Stromal cell of bone marrow (primary cell): ENCODE results near the gene PNLIPRP3.
A peak's percentile ranks its signal among the peaks of the same experiment; 100 is the strongest.
"Not testable (repeated sequence)": the region's sequence is repeated elsewhere in the genome, so short reads cannot be mapped to it uniquely, and the experiment has no call there.

Experiments
- DNase-seq: peaks from one replicate; pipeline ENCODE4 v3.0.0-alpha.2; 2012; ENCODE audit warnings: low read depth

Gene PNLIPRP3

DNA sequence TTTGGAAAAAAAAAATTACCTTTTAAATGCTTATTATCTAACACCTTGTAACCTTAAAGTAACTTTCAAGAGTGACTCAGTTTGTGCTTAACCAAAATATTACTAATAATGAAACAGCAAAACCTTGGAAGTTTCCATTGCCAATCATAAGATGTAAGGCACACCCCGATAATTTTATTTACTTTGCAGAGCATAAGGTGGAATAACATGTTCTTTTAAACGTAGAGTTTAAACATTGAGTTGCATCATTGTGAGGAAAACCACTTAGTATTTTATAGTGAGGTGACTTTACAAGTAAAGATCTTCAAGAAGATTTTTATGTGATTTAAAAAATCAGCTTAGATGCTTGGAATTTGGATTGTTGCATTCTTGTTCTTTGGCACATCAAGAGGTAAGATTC is at the start of gene PNLIPRP3:
Gene PNLIPRP3, plus strand, starts transcription at position 177 of the 400 bp plus-strand sequence. Its CDS starts 166 bp downstream, at position 343.
- no peak for DNase-seq

DNA sequence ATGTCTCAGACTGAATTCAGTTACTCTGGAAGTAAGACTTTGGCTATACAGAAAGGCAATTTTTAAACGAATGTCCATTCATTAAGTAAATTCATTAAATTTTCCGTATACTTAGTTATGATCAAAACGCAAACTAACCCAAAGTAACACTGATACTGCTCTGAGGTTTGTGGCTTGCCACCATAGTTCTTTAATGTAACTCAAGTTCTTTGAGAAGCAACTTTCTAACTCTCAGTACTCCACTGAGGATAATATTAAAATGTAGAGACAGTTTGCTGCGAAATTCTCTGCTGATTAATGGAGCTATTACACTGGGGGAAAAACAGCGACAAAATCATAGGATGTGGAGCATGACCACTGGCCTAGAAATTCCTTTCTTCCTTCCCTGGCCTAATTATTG is 45.4 kb upstream of the PNLIPRP3 start:
- DNase-seq, result no peak

DNA sequence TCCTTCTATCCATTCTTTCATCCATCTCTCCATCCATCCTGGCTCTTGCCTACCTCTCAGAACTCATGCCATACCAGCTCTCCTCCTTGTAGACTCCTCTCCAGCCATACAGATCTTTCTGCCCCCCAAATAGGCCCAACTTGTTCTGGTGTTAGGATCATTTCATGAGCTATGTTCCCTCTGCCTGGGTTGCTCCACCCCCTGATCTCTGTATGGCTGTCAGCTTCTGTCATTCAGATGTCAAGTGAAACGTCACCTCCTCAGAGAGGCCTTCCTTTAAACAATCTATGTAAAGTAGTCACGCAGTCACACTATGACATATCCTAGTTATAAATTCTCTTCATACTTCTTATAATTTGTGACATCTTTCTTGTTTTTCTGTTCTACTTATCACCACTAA is 42.3 kb upstream of the PNLIPRP3 start:
- DNase-seq, result no peak

DNA sequence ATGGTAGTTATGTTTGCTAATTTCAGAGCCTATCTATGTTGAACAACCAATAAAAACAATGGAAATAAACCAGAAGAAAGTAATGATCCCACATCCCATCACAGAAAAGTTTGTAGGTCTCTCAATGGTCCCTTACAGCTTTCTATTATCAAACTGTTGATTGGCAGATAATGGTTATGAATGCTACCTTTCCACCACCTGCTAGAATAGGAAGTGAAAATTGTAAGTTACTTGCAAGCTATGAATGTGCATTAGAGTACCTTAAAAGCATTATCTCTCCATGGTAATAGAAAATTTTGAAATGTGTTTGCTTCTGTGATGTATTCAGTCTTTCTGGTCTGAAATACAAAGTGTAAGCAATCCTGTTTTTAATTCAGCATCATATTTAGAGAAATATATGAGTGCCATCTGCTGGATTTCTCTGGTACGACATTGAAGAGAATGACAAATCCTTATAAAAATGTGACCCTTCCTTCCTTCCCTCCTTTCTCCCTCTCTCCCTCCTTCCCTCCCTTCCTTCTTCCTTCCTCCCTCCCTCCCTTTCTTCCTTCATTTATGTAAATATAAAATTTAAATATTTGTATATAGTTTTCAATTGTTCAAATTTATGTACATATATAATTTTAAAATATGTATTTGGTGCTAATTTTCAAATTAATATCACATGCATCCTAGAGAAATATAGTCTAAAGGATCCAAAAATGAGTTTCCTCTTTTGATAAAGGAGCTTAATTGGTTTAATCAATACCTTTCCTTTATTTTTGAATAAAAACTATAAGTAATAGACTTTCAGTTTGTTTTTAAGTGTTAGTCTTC is 41.4 kb upstream of the PNLIPRP3 start:
- peak; percentile 31 for DNase-seq

DNA sequence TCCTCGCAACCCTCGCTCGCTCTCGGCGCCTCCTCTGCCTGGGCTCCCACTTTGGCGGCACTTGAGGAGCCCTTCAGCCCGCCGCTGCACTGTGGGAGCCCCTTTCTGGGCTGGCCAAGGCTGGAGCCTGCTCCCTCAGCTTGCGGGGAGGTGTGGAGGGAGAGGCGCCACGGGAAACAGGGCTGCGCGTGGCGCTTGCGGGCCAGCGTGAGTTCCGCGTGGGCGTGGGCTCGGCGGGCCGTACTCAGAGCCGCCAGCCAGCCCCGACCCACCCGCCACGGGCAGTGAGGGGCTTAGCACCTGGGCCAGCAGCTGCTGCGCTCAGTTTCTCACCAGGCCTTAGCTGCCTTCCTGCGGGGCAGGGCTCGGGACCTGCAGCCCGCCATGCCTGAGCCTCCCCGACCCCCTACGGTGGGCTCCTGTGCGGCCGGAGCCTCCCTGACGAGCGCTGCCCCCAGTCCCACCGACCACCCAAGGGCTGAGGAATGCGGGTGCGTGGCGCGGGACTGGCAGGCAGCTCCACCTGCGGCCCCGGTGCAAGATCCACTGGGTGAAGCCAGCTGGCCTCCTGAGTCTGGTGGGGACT is 34.3 kb upstream of the PNLIPRP3 start:
- not testable (repeated sequence) for DNase-seq

DNA sequence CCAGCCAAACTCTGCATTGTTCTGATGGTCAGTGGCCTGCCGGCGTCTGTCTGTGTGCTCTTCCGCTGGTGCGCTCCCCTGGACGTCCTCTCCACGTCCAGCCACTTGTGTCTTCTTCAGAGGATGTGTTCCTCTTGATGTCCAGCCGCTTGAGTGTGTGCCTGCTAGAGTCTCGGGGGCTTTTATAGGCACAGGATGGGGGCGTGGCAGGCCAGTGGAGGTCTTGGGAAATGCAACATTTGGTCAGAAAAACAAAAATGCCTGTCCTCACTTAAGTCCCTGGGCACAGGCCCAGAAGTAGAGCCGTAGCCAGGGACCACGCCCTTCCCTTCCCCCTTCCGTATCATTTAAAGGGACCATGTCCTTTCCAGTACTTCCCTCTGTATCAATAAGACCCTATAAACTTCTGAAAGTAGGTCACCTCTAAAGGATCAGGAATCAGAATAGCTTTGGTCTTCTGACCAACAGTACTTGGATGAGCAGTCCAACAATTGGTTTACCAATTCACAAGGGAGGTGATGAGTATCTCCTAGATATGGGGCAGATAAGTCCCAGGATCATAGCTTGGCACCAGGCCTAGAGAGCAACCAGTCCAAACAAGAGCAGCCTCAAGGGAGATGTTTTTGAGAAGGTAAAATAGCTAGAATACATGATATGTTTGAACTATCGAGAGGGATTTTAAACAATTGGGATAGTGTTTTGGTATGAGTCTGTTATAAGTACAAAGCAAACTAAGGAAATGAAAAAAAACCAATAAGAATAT is 32.2 kb upstream of the PNLIPRP3 start:
- no peak for DNase-seq

DNA sequence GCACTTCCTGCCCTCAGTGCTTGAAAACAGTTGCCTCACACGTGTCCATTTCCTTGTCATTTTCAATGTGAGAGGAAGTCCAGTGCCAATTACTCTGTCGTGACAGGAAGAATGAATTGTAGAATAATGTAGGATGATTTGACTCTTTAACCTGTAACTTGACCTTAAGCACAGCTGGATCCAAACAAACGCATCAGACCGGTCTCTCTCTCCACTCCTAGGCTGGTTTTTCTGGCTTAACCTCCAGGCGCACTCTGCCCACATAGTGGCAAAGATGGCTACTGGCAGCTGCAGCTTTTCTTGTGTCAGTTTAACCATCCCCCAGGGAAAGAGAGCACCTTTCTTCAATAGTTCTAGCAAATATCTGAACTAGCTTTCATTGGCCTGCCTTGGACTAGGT is 29.4 kb upstream of the PNLIPRP3 start:
- no peak for DNase-seq

DNA sequence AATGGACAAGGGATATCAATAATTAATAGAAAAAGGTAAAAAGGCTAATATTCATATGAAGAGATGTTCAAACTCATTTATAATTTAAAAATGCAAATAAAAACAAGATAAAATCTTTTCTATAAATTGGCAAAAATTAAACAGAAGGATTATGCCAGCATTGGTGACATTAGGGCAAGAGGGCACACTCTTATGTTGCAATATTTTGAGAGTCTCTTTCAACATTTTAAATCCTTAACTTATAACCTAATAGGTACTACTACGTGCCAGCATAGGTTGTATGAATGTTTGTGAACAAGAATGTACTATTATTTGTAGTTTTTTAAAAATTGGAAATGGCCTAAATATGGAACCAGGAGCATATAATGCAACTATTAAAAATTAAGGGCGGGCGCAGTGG is 24.8 kb upstream of the PNLIPRP3 start:
- no peak for DNase-seq

DNA sequence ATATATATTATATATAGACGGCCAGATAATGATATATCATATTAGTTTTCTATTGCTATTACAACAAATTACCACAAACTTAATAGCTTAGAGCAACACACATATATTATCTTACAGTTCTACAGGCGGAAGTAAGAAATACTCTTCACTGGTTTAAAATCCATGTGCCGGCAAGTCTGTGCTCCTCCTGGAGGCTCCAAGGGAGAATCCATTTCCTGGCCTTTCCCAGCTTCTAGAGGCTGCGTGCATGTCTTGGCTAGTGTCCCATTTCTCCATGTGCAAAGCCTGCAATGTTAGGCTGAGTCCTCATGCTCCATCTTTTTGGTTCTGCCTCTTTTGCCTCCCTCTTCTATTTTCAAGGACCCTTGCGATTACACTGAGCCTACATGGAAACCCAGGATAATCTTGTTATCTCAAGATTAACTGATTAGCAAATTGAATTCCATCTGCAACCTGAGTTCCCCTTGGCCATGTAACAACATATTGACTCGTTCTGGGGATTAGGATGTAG is 23.9 kb upstream of the PNLIPRP3 start:
- no peak for DNase-seq

DNA sequence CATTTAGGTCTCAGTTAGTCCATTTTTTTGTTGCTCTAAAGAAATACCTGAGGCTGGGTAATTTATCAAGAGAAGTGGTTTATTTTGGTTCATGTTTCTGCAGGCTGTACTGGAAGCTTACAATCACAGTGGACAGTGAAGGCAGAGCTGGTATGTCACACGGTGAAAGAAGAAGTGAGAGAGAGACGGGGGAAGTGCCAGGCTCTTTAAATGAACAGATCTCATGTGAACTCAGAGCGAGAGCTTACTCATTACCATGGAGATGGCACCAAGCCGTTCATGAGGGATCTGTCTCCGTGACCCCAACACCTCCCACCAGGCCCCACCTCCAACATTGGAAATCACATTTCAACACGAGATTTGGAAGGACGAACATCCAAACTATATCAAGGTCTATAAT is 18.9 kb upstream of the PNLIPRP3 start:
- no peak for DNase-seq

DNA sequence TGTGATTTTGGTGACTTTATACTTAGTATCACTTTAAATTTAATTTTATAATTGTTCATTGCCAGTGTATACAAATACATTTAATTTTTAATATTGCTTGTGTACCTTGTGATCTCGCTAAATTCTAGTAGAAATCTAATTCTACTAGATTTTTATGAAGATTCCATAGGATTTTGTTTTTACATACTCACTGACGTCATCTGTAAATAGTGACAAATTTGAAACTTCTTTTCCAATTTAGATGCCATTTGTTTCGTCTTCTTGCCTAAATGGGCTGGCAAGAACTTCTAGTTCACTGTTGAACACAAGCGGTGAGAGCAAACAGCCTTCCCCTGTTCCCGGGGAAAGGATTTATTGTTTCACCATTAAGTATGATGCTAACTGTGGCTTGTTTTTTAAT is 17.3 kb upstream of the PNLIPRP3 start:
- DNase-seq, result no peak

DNA sequence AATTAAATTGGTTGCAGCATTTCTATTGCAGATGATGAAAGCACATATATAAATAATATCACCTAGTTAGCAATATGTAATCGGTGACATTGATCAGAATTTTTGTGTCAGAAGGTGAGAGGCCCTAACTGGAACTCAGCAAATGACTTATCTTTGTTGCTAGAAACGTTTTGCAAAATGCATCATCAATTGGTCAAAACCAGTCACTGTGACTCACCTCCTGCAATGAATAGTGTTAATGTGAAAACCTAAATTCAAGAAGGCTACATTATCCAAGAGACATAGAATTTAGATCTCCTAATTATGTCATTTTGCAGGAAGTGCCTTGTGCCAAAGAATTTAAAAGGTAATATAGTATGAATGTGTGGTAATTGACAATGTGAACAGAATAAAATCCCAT is 9.8 kb upstream of the PNLIPRP3 start:
- peak; percentile 51 for DNase-seq

DNA sequence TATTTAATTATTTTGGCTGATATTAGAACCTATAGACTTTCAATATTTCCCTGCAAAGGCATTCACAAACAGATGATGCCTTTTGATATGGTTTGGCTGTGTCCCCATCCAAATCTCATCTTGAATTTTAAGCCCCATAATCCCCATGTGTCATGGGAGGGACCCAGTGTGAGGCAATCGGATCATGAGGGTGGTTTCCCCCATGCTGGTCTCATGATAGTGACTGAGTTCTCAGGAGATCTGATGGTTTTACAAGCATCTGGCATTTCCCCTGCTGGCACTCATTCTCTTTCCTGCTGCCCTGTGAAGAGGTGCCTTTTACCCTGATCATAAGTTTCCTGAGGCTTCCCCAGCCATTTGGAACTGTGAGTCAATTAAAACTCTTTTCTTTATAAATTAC is 9.3 kb upstream of the PNLIPRP3 start:
- peak; percentile 57 for DNase-seq

DNA sequence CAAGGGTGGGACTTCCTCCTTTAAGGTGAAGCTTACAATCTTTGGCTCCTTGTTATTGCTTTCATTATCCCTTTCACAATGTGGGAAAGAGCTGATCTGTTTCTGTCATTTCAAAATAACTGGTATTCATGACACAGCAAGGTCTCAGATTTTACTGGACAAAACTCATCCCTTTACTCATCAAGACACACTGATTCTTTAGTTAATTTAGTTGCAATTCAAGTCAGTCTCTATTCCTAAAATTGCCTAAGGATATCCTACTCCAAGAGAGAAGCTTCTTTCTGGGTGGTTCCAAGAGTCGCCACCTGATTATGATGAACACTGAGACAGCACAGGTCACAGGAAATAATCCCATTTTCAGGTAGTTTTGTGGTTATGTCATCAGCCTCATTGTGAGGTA is 5.8 kb upstream of the PNLIPRP3 start:
- no peak for DNase-seq

DNA sequence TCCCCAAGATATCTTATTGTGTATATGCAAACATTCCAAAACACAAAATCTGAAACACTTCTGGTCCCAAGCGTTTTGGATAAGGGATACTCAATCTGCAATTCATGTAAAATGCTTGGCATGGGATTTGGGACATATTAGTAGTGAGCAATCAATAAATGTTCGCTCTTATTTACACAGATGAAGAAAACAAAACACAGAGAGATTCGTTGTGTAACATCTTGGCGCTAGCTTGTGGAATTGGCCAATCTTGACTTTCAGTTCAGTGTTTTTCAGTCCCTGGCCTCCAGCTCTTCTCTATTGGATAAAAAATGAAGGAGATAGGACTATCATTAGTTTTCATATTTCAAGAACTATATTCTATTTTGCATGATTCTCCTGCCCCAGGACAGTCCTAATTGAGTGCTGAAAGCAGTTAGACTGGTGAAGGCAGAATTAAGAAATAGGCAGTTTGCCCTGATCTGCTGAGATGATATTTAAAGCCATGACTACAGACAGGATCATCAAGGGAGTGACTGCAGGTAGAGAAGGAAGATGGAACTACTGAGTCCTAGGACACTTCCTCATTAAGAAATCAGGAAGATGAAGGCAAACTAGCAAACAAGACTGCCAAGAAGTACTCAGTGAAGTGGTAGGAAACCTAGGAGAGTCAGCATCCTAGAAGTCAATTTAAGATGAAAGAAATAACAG is 1.8 kb downstream of the PNLIPRP3 start:
- no peak for DNase-seq

DNA sequence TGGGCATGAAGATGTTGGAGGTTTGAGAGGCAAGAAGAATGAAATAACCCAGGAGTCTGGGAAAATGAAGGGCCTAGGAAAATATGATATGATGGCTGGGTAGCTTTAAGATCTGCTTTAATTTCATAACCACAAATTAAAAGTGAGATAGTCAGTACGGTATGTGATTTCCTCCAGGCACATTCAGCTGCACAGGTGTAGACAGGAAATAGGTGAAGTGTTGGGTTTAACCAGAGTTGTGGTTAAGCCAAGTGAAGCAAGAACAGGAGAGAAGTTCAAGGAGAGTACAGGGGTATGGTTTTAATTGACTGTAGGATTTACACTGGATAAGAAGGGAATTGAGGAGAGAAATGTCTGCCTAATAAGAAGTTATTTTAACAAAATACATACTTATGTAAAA is 2.6 kb downstream of the PNLIPRP3 start:
- DNase-seq, result no peak

DNA sequence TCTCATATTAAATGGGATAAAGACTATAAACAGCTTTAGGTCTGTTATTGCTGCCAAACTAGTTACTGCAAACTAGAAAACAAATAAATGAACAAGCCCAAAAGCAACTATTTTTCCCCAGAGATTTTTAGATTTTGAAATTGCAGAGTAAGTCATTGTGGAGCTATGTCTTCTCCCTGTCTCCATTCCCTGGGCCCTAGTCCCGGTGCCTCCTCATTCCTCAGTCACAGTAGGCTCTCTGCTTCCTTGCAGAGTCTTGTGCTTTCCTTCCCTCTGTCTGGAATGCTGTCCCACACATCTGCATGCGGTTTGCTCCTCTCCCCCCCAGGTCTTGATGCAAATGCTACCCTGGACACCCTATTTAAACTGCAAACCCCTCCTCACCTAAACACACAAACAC is 4.0 kb downstream of the PNLIPRP3 start:
- no peak for DNase-seq

DNA sequence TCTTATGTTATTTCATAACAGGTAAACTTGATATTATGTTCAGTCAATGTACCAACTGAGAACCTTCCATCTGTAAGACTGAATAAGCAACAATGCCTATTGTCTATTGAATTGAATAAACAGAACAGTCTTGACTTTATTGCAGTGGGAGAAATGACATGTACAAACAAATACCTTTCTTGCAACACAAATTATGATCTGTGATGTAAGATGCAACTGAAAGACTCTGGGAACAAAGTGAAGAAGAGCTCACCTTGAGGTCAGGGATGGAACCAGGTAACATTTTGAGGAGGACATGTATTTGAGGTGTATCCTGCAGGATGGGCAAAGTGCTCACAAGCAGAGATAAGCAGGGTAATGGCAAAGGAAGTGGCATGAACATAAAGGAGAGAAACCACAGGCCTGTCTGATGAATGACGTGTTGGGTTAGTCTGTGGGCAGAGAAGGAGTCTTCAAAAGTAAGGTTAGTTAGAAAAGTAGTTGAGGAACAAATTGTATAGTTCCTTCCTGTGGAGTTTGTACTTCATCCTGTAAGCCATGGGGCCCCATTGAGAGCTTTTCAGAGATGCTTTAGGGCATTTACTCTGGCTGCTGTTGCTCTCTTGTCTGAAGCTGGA is 9.5 kb downstream of the PNLIPRP3 start:
- DNase-seq, result no peak

DNA sequence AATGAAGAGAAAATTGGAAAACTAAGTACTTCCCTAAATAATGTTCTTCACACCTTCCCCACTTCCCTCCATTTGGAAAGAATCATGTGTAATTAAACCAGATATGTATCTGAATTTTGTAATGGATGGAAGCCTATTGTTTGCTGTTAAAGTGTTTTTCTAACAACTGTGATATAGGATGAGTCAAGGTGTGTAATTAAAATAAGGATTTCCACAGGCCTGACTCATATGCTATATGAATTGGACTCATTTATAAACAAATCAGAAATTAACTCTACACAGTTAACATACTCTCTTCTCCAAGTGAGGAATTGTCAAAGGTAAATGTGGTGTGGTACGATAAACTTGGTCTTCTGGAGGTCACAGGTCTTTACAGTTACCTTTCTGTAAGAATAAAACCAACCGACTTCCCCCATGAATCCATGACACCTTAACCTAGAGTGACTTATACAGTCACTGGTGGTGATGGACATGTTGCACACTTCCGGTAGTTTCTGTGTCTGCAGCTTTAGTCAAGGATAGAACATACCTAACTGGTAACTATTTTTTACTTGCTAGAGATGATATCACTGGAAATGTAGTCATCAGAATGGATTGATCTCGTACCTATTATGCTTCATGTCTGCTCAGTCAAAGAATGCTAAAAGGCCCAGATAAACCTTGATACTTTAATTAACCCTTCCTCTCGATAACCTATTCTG is 12.8 kb downstream of the PNLIPRP3 start:
- no peak for DNase-seq

DNA sequence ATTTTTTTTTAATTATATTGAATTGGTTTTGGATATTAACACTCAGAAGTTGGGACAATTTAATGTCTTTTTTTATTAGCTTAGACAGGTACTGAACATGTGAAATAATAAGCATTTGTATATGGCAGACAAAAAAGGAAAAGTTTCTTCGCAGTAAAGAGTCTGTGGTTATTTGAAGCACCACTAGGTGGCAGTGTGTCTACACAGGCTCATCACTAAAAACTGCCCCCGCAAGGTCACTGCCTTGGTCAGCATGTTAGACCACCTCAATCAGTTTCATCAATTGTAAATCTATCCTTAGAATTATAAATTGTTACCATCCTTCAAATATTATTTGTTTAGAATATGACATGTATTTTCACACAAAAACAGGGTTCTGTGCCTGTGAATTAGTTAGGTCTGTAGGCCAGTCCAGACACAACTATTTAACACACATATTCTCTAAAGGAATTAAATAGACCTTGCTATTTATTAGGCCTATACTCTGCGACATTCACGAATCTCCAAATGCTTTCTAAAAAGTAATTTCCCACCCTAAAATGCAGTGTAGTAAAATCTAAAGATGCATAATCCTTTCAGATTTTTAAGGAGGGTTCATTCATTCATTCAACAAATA is 17.0 kb downstream of the PNLIPRP3 start:
- DNase-seq, result peak; percentile 9

DNA sequence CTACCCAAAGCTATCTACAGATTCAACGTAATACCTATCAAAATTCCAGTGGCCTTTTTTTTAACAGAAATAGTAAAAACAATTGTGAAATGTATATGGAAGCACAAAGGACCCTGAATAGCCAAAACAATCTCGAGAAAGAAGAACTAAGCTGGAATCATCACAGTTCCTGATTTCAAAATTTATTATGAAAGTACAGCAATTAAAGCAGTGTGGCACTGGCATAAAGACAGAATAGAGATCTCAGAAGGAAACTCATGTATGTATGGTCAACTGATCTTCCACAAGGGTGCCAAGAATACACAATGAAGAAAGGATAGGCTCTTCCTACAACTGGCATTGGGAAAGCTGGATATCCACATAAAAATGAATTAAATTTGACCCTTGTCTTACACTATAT is 23.2 kb downstream of the PNLIPRP3 start:
- no peak for DNase-seq
